Suprapubic skin (tissue), 4 donors: ENCODE measurements around the gene PLCE1.

Experiments used
- CTCF ChIP-seq, 2 donors: fragments of 200-600 bp in 1 of 2; fragments of 450-650 bp in 1 of 2; sonication (generic) in 1 of 2; IDR thresholded peaks; one replicate each; pipeline ENCODE4 v1.5.1; 2016 to 2019; ENCODE audit warnings: antibody characterized with exemption in 2 of 2, mild to moderate bottlenecking in 1 of 2, moderate library complexity in 1 of 2
- EP300 ChIP-seq: sonication (generic); formaldehyde crosslinking; IDR thresholded peaks from one replicate; pipeline ENCODE4 v1.6.1; 2017; ENCODE audit warnings: antibody characterized with exemption
- POLR2A ChIP-seq, 2 donors: fragments of 450-650 bp; IDR thresholded peaks; one replicate each; pipeline ENCODE4 v1.6.1; 2017; ENCODE audit warnings: antibody characterized with exemption in 2 of 2, mild to moderate bottlenecking in 2 of 2, moderate library complexity in 2 of 2
- POLR2AphosphoS5 ChIP-seq, 3 donors: sonication (generic); formaldehyde crosslinking; IDR thresholded peaks; one replicate each; pipeline ENCODE4 v1.6.1; 2017; ENCODE audit warnings: antibody characterized with exemption in 3 of 3

GRCh38 chr10:94014304-94014703 is 20.6 kb downstream of the PLCE1 start:
- TF ChIP-seq CTCF (IDR thresholded peaks at IDR 0.05) (no peak), POLR2A (IDR thresholded peaks at IDR 0.05) (no peak), POLR2AphosphoS5 (IDR thresholded peaks at IDR 0.05) (no peak), EP300 (no peak)
